Measurements from ENCODE around the gene MOG.

MOG gene

DNA sequence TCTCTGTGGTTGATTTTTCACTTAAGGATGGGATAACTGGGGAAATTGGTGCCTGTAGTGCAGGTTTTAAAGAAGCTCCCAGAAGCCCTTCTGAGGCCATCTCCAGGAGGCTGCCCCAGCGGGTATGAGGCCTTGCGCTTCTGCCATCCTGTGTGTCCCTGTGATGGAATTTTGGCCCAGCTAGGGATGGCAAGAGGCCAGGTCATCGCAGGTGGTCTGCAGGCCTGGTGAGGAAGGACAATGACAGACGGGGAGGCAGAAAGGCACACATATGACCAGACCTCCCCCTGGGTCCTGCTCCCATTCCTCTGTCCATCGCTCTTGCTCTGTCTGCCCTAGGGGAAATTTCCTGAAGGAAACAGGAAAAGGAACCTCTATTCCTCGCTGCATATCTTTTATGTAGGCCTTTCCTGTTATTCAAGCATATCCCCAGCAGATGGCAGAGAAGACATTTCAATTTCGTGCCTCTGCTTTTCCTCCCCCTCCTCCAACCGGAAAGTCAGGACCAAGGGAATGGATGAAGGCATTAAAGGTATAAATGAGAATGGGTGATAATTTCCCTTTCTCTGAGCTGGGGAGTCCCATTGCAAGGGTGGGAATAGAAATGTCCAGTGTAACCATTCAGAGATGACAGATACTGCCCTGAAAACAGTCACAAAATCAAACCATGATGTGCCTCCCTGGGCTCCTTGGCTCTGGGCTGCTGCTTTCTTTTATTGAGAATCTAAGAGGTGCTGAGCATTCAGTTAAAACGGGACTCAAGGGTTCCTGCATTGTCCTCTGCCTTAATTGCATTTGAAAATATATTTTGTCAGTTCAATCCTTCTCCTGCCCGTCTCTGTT is 48.7 kb downstream of the MOG start:
- Histone ChIP-seq H2AFZ (ENCODE audit: low read length, unreplicated experiment) (no peak overlapping the region), H3K4me1 (ENCODE audit: control insufficient read depth, insufficient read depth, low read length, unreplicated experiment) (no peaks in the 10 kb centered on the region), H3K4me3 (ENCODE audit: low read depth, low read length) (no peak overlapping the region), H3K79me2 (ENCODE audit: control insufficient read depth, insufficient read depth, low read length, unreplicated experiment) (no peaks in the 10 kb centered on the region), H3K27me3 (ENCODE audit: insufficient read depth, low read length) (peaks cover 49% of the 10 kb centered on the region), H3K36me3 (ENCODE audit: insufficient read depth, low read length) (no peaks in the 10 kb centered on the region), H3K27ac (ENCODE audit: low read depth, low read length) (no peak overlapping the region)

DNA sequence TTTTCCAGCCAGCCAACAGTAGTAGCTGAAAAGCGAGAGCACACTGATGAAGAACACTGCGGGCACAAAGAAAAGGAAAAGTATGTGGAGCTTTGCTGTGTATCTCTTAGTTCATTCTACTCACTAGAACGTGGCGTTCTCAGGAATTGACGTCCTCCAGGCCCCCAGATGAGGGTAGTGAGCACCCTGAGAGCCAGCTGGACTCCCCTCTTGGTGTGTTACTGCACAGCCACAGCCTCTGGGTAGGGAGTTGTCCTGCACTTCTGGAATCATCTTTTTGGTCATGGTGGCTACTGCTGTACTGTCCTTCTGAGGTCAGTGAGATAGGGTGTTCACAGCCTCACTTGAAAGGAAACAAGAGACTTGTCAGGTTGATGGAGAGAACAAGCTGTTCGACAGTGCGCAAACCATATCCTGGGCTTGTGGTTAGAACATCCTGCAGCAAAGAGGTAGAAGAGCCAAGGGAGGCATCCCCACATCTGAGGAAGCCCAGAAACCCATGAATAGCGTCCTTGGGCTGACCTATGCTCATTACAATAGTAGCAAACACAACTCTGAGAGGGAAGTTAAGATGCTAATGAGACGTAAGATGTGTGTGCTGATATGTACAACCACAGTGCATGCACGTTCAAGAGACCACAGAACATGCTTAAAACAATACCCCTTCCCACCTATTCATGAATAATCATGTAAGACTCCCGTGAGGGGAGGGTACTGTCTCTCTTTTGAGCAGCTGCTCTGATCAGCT is 51.7 kb downstream of the MOG start:
- H3K79me2 ChIP-seq (ENCODE audit: control insufficient read depth, insufficient read depth, low read length, unreplicated experiment), result no peaks in the 10 kb centered on the region
- no peaks in the 10 kb centered on the region for H3K36me3 ChIP-seq (ENCODE audit: insufficient read depth, low read length)
- no peaks in the 10 kb centered on the region for H3K4me1 ChIP-seq (ENCODE audit: control insufficient read depth, insufficient read depth, low read length, unreplicated experiment)
- H3K27ac ChIP-seq (ENCODE audit: low read depth, low read length), result no peak overlapping the region
- no peak overlapping the region for H2AFZ ChIP-seq (ENCODE audit: low read length, unreplicated experiment)
- peaks cover 54% of the 10 kb centered on the region for H3K27me3 ChIP-seq (ENCODE audit: insufficient read depth, low read length)
- H3K4me3 ChIP-seq (ENCODE audit: low read depth, low read length), result peak overlapping the region; percentile 54

DNA sequence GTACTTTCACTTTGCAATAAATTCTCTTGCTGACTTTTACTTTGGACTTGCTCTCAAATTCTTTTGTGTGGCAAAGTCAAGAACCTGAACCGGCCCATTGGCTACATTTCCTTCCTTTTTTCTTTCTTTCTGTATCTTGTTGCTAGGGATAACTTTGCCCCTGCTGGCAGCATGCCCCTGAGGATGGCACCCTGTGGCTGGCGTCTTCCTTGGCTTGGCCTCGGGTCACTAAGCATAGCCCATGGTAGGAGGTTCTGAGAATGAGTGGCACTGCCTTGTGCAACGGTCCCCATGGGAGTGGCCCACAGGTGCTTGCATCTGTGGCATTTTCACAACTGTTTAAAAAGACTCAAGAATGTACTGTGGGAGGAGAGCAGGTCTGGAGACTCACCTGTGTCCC is 52.3 kb downstream of the MOG start:
- H3K36me3 ChIP-seq (ENCODE audit: insufficient read depth, low read length), result no peaks in the 10 kb centered on the region
- H3K4me3 ChIP-seq (ENCODE audit: low read depth, low read length), result peak overlapping the region; percentile 54
- H3K4me1 ChIP-seq (ENCODE audit: control insufficient read depth, insufficient read depth, low read length, unreplicated experiment), result no peaks in the 10 kb centered on the region
- no peak overlapping the region for H2AFZ ChIP-seq (ENCODE audit: low read length, unreplicated experiment)
- no peak overlapping the region for H3K27ac ChIP-seq (ENCODE audit: low read depth, low read length)
- H3K27me3 ChIP-seq (ENCODE audit: insufficient read depth, low read length), result peaks cover 57% of the 10 kb centered on the region
- no peaks in the 10 kb centered on the region for H3K79me2 ChIP-seq (ENCODE audit: control insufficient read depth, insufficient read depth, low read length, unreplicated experiment)

DNA sequence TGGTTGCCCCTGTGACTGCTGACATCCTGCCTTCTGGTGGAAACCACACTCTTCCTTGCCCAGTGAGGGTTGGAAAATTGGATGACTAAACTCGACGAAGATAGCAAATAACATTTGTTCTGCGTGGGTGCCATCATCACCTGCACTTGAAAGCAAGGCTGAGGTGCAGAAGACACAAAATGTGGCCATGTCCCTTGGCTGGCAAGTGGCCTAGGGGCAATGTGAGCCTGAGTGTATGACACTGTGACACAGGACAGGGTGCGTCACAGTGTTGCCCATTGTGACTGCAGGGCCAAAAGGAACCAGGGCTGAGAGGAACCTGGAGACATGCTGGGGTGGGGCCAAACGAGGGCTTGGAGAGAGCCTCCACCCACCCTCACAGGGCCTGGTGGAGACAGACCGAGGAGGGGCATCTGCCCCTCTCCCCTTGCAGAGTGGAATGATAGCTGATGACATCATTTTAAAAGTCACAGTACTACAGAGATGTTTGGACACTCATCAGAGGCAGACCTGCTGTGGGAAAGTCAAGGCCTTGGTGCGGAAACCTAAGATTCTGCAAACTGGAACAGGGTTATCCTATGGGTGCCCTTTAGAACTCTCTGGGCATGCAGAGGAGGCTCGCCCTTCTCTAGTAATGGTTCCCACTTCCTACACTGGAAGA is 53.5 kb downstream of the MOG start:
- no peak overlapping the region for H2AFZ ChIP-seq (ENCODE audit: low read length, unreplicated experiment)
- H3K79me2 ChIP-seq (ENCODE audit: control insufficient read depth, insufficient read depth, low read length, unreplicated experiment), result no peaks in the 10 kb centered on the region
- H3K36me3 ChIP-seq (ENCODE audit: insufficient read depth, low read length), result no peaks in the 10 kb centered on the region
- no peaks in the 10 kb centered on the region for H3K4me1 ChIP-seq (ENCODE audit: control insufficient read depth, insufficient read depth, low read length, unreplicated experiment)
- no peak overlapping the region for H3K27ac ChIP-seq (ENCODE audit: low read depth, low read length)
- peaks cover 69% of the 10 kb centered on the region for H3K27me3 ChIP-seq (ENCODE audit: insufficient read depth, low read length)
- H3K4me3 ChIP-seq (ENCODE audit: low read depth, low read length), result no peak overlapping the region

DNA sequence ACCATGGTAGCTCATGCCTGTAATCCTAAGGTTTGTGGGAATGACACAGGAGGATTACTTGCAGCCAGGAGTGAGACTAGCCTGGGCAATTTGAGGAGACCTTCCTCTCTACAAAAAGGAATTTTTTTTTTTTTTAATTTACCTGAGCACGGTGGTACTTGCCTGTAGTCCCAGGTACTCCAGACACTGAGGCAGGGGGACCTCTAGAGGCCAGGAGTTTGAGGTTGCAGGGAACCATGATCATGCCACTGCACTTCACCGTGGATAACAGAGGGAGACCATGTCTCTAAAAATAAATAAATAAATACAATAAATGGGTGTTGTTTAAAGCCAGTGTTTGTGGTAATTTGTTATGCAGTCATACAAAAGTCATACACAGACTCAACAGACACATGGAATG is 64.0 kb downstream of the MOG start:
- H3K79me2 ChIP-seq (ENCODE audit: control insufficient read depth, insufficient read depth, low read length, unreplicated experiment), result peaks cover 13% of the 10 kb centered on the region
- H2AFZ ChIP-seq (ENCODE audit: low read length, unreplicated experiment), result no peak overlapping the region
- H3K36me3 ChIP-seq (ENCODE audit: insufficient read depth, low read length), result no peaks in the 10 kb centered on the region
- no peak overlapping the region for H3K4me3 ChIP-seq (ENCODE audit: low read depth, low read length)
- H3K4me1 ChIP-seq (ENCODE audit: control insufficient read depth, insufficient read depth, low read length, unreplicated experiment), result peaks cover 7% of the 10 kb centered on the region
- peaks cover 9% of the 10 kb centered on the region; the same call in 1 of the 2 replicates for H3K27me3 ChIP-seq (ENCODE audit: insufficient read depth, low read length)
- H3K27ac ChIP-seq (ENCODE audit: low read depth, low read length), result no peak overlapping the region

All from ACC112 (cell line).